ENCODE data around the gene CEP85.
"Not testable (repeated sequence)": the region's sequence is repeated elsewhere in the genome, so short reads cannot be mapped to it uniquely, and the experiment has no call there.

The CEP85 gene

DNA sequence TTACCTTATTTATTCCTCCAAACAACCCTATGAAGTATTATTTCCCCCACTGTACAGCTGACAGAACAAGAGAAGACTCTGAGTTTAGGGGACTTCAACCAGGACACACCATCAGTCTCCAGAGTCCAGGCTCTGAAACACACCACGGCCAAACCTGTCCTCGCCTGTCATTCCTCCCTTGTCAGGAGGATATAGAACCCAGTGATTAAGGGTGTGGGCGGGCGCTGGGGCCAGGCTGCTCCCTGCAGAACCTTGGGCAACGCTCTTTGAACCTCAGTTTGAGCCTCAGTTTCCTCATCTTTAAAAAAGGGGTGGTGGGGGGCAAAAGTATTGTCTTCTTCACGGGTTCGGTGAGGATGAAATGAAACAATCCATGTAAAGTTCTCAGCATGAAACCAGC, 9.4 kb upstream of the CEP85 start:
- DNase-seq, result no peak

DNA sequence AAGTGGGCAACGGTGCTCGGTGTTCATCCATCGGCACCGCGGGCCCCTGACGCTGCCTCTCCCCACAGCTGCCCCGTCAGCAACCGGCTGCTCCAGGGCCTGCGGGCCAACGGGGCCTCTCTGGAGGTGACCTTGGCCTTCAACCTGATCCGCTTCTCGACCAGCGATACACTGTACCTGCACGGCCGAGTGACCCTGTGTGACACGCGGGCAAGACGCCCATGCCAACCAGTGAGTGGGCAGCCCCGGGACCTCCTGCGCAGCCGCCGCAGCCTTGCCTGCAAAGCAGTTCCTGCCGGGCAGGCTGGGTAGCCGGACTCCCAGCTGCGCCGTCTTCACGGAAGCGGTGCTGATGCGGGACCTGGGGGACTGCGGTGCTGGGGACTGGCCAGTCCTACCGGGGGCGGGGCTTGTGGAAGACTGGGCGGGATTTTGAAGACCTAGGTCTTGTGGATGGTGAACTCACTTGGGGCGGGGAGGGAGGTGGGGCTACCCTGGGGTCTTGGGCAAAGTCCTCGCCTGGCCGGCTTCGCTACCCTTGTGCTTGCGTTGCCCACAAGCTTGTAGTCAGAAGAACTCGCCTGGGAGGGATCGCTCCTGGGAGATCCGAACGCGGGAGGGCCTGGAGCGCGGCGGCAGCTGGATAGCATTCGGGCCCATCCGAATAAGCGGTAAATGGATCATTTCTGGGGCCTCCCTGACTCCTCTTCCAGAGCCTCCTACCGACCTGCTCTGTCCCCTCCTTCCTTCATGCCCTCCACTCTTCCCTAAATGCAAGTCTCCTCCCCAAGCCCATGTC, 8.8 kb upstream of the CEP85 start:
- DNase-seq, result peak; percentile 57

DNA sequence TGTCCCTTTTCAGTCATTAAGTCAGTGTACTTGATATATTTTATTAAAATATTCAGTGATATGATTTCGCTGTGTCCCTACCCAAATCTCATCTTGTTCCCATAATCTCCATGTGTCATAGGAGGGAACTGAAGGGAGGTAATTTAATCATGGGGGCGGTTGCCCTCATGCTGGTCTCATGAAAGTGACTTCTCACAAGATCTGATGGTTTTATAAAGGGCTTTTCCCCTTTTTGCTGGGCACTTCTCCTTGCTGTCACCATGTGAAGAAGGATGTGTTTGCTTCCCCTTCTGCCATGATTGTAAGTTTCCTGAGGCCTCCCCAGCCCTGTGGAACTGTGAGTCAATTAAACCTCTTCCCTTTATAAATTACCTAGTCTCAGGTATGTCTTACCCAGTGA, 3.3 kb upstream of the CEP85 start:
- DNase-seq, result not testable (repeated sequence)

DNA sequence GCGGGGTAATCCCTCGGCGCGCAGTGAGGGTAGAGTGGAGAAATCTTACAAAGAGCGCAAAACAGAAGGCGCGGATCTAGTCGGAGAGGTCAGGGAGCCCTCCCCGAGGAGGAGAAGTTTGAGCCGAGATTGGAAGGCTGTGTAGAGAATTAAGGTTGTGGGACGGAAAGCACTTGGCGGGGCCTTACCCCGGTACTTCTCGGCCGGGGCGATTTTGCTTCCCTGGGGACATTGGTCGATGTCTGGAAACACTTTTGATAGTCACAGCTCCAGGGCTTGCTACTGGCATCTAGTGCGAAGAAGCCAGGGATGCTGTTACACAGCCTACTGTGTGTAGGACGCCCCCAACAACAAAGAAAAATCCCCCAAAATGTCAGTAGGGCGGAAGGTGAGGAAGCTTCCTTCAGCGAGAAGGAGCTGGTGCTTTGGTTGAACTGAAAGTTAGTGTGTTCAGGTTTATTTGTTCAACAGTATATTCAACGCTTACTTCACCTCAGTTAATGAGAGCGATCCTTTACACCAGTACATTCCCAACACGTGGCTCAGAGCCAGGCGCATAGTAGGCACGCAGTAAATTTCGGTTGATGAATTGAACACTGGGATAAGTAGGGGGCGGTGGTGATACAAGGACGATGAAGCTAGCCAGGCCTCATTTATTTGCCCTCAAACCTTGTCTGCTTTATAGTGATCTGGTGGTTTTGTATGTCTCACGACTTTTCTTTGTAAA, 807 bp downstream of the CEP85 start:
- DNase-seq, result no peak

DNA sequence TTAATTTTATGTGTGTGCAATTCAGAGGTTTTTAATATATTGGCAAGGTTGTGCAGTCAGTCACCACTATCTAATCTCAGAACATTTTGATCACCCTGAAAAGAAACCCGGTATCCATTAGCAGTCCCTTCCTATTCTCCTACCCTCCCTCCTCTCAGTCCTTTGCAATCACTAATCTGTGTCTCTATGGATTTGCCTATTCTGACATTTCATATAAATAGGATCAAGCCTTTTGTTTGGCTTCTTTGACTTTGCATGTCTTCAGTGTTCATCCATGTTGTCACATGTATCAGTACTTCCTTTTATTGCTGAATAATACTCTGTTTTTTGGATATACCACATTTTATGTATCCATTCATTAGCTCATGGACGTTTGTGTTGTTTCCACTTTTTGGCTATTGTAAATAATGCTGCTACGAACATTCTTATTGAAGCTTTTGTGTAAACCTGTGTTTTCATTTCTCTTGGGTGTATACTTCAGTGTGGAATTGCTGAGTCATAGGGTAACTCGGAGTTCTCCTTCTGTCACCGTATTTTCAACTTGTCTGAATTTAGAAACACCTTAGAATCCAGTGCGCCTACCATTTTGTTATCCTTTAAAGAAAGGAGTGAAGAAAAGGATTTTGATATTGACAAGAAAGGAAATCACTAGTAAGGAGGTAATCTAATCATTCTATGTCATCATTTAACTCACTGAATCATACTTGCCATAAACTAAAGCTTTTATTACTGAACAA, 3.4 kb downstream of the CEP85 start:
- no peak for DNase-seq

DNA sequence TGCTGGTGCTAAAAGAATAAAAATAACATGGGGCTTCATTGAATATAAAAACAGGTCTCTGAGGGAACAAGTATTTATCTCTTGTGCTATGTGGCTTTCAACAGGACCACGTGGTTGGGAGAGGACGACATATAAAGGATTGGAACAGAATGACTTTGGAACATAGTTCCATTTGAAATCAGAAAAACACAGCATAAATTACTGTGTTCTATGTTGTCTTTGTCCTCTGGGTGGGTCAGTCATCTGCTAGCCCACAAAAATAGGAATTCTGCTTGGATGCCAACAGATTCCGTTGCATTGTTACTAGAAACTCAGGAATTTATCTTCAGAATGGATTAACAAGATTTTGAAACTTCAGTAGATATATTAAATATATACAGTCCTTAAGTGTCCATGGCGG, 5.9 kb downstream of the CEP85 start:
- no peak for DNase-seq

DNA sequence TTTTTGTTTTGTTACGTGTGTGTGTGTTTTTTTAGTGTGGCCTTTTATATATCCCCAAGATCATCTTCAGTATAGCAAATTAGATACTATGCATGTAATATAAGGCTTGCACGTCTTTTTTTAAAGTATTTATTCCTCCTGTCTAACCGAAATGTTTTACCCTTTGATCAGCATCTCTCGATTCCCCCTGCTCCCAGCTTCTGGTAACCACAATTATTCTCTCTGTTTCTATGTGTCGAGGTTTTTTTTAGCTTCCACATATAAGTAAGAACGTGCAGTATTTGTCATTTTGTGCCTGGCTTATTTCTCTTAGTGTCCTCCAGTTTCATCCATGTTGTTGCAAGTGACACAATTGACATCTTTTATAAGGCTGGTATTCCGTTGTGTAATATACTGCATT, 18.7 kb downstream of the CEP85 start:
- no peak for DNase-seq

DNA sequence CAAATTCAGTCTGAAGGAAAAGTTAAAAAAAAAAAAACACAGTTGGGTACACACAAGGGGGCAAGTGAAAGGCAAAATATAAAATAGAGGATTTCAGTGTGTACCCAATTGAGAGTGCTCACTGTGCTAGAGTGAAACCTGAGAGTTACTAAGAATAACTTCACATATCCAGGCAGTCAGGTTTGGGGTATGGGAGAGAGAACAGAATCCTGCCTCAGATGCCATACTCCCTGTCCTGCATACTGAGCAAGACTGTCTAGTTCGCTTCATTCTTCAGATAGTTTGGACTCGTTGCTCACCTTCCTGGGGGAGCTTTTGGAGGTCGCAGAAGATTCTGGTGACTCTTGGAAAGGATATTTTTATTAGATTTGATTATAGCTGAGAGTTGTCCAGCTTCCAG, 20.4 kb downstream of the CEP85 start:
- DNase-seq, result no peak

DNA sequence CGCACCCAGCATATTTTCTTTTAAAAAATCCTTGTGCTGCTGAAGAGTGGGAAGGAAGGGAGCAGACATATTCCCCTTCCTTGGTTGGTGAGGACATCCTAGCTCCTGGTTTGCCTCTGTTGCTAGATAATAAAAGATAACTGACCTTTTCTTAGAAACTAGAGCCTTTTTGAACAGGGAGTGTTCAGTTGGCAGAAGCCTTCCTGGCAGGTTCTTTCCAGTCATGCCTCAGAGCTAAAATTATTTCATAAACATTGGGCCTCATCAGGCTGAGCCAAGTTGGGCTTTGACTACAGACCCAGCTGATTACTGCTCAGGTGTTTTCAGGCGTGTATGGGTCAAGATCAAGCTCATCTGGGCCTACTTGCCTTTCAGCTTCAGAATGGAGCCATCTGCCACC, 23.2 kb downstream of the CEP85 start:
- DNase-seq, result no peak

DNA sequence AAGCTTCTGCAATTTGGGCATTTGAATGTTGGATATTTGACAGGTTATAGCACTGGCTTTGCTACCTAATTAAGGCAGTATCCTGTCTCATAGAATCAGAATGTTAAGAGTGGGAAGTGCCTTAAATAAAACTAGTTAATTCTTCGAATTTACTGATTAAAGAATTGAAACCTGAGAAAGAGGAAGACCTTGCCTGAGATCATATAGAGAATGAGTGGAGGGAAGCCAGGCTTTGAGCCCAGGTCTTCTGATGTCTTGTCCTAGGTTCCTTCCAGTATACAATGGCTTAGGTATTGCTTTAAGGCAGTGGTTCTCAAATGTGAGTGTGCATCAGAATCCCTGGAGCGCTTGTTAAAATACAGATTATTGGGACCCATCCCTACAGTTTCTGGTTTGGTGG, 25.0 kb downstream of the CEP85 start:
- DNase-seq, result no peak

DNA sequence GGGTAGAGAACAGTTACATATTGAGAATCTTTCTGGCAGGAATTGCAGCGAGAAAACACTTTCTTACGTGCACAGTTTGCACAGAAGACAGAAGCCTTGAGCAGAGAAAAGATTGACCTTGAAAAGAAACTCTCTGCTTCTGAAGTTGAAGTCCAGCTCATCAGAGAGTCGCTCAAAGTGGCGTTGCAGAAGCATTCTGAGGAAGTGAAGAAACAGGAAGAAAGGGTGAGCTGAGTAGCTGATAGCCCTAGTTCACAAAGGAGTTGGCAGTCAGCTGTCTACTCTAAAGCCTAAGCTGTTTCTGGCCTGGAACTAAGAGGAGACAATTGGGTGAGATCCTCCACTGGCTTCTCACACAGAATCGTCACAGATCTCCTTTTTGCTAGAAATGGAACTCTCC, 25.6 kb downstream of the CEP85 start:
- DNase-seq, result no peak

DNA sequence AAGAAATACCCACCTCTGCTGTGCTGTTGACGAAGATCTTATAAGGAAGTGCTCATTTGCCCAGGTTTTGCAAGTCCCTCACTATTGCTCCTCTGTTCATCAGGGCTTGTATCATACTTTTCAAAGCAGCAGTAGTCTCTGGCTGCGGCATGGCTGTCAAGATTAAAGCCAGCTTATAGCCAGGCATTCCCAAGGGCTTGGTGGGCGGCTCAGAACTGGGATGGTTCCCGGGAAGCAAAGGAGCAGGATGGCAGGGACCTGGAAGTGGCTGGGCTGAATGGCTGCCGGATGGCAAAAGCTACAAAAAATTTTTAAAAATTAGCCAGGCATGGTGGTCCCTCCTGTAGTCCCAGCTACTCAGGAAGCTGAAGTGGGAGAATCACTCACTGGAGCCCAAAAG, 29.2 kb downstream of the CEP85 start:
- no peak for DNase-seq

DNA sequence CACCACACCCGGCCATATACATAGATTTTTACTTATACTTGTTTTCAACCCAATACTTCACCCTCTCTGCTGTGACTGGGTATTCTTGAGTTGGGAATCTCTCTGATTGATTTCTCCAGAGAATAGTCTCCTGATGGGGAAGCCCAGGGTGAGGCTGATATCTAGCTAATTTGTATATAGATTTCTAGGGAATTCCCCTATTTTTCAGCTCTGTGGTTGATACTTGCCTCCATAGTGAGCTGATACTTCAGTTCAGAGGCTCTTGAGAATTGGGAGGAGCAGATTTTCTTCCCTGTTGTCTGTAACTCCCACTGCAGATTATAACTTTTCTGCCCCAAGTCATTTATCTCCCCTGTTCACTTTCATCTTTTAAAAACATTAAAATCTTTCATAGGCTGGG, 31.4 kb downstream of the CEP85 start:
- DNase-seq, result no peak

DNA sequence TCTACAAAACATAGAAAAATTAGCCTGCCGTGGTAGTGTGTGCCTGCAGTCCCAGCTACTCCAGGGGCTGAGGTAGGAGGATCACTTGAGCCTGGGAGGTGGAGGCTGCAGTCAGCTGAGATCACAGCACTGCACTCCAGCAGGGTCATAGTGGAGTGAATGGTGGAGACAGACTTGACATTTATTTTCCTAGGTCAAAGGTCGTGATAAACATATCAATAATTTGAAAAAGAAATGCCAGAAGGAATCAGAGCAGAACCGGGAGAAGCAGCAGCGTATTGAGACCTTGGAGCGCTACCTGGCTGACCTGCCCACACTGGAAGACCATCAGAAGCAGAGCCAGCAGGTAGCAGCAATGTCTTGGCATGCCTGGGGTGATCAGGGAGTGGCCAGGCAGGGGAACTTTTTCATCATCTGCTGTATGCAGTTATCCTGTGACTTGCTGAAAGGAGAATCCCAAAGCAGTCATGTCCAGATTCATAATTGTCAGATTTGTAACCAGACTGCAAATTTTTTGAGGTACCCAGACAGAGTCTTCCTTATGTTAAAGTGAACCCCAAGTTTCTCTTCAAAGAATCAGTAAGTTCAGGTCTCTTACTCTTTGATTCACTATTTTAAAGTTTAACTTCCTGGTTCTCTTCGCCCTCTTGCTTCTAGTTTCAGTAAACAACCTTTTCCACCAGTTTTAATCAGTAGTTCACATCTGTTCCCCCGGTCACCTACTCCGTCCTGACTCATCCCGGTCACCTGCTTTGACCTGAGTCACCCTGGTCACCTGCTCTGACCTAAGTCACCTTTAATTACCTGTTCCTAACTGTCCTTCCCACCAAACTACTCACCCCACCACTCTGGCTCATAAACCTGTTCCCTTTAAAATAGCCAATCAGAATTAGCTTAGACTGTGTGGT, 34.5 kb downstream of the CEP85 start:
- DNase-seq, result no peak

DNA sequence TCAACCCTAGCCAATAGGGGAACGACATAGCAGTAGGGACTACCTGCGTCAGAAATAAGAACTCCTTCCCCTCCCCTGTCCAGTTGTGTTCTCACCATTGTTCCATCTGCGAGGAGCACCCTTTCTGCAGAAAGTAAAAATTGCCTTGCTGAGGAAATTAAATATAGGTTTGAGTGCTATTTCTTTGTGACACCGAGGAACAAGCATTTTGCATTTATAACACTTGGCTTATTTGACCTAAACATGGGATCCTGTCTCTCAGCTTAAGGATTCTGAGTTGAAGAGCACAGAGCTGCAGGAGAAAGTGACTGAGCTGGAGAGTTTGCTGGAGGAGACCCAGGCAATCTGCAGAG, 35.2 kb downstream of the CEP85 start:
- no peak for DNase-seq

DNA sequence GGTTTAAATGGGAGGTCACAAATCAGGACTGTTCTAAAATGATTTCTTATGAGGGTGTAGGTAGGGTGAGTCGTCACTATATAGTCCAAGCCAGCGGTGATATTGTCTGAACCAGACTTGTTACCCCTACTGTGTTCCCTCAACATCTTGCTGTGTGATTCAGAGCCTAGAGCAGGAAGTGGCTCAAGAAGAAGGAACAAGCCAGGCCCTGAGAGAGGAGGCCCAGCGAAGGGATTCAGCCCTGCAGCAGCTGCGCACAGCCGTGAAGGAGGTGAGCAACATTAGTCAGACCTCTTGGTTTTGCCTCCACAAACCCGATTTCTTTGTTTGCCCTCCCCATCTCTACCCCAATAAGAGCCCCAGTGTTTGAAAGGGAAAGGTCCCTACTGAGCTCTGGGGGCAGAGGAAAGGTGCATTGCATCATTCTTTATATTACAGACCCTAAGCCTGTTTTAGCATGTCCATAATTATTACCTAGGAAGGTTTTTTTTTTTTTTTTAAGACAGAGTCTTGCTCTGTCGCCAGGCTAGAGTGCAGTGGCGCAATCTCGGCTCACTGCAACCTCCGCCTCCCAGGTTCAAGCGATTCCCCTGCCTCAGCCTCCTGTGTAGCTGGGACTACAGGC, 40.9 kb downstream of the CEP85 start:
- peak; percentile 66 for DNase-seq

DNA sequence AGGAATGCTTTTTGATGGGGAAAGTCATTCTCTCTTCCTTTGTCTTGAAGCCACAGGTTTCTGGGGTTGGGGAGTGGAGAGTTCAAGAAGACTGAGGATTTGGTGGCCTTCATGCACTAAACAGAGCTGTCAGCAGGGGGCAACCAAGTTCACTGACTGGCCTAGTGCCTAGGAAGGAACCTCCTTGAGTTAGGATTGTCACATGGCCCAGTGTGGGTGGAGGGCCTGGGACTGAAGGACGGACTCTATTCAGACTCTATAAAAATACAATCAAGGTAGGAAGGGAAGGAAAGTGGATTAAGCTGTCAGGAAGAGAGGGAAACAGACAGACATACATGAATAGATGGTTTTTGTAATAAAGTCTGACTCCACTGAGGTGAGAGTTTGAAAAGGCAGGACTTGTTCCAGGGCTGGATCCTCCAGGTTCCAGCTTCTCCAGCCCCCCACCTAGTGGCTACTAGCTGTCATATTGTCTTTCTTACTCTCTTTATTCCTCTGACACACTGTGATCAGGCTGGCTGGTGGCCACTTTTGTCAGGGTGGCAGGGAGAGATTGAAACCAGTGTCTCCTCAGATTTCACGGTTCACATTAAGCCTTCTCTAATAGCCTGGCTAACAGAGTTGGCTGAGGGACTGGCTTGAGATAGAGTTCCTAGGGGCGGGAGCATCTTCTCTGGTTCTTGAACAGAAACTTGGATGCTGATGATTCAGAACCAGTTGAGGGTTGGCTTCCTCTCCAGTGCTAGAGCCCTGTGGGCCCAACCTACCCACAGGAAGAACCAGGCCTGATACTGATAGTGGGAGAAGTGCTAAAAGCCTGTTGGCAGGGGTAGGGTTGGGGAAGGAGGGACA, 41.8 kb downstream of the CEP85 start:
- DNase-seq, result peak; percentile 83

DNA sequence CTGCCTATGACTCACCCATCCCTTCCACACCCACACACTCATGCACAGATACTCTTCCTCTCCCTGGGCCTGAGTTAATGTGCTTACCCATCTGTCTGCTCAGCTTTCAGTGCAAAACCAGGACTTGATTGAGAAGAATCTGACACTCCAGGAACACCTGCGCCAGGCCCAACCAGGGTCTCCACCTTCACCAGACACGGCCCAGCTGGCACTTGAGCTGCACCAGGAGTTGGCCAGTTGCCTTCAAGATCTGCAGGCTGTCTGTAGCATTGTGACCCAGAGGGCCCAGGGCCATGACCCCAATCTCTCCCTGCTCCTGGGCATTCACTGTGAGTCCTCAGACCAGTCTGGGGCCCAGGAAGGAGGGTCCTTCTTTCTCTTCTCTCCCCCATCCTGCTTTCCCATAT, 42.4 kb downstream of the CEP85 start:
- DNase-seq, result no peak

DNA sequence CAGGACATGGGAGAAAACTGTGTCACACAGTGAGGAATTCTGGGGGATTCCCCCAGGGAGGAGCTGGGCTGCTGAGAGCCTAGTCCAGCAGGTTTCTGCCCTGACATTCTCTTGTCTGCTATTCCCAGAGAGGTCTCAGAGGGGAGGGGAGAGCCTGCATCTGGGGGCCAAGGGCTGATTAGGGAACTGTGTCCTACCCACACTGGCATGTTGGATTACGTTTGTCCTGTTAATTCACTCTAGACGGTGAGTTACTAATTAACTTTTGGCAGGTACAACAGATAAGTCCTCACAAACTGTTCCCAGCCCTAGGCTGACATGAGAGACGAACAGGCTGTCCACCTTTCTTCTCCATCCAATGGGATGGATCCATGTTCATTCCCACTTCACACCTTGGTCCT, 43.3 kb downstream of the CEP85 start:
- DNase-seq, result no peak

DNA sequence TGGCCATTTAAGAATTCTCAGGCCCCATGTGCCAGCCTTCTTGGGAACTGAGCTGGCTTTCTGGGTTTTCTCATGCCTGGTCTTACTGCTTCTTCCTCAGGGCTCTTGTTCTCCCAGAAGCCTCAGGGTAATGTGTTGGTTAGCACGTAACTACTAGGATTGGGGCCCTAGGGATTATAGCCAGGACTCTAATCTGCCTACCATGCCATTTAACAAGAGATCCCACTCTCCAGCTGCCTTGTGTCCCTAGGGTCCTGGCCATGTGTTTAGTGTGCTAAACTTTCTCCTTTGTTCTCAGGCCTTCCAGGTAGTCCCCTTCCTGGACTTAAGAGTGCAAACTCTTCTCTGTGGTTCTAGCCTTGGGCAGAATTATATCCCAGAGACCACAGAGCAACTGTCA, 43.7 kb downstream of the CEP85 start:
- DNase-seq, result no peak

DNA sequence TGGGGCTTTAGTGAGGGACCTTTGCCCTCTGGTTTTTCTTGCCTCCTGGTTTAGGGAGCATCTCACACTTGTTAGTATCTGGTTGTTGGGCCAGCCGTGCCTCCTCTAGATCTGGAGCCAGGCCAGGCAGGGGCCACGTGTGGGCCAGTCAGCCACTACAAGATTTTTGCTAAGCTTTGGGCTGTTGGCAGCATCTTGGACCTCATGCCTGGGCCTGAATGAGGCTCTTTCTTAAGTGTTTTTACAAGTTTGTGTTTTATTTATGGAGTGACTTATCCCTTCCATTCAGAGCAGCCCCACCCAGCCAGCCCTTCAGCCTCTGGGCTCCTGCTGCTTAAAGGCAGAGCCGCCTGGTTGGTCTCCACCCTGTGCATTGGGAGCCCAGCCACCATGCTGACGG, 44.3 kb downstream of the CEP85 start:
- DNase-seq, result no peak

Data from CD4-positive, alpha-beta T cell treated with Interleukin-15 for 1 hour (primary cell).